GM23338 (cell line): ENCODE measurements around the gene ELFN2.

Experiments
- CREB1 ChIP-seq: fragments of 250-450 bp; sonication (Bioruptor Pico); IDR thresholded peaks from 2 replicates; pipeline ENCODE4 v1.5.0; 2020; ENCODE audit warnings: low read depth, mild to moderate bottlenecking, moderate library complexity
- CTCF ChIP-seq, 2 experiments: fragments of 200-600 bp in 1 of 2; sonication (generic) in 1 of 2; conservative IDR thresholded peaks; 2 replicates each; pipeline versions ENCODE4 v1.5.1 to v1.6.1; 2016 to 2017; ENCODE audit warnings: antibody characterized with exemption in 2 of 2, low read depth in 2 of 2, mild to moderate bottlenecking in 2 of 2, moderate library complexity in 1 of 2
- ETS1 ChIP-seq: IDR thresholded peaks from 2 replicates; pipeline ENCODE4 v1.6.1; 2016; ENCODE audit warnings: antibody characterized with exemption
- EZH2 ChIP-seq: fragments of 200-600 bp; sonication (generic); IDR thresholded peaks from one replicate; pipeline ENCODE4 v1.8.0; 2017; ENCODE audit warnings: antibody characterized with exemption, mild to moderate bottlenecking, low read depth; ENCODE audit not compliant: unreplicated experiment
- POLR2AphosphoS5 ChIP-seq: IDR thresholded peaks from 2 replicates; pipeline ENCODE4 v1.6.1; 2016; ENCODE audit warnings: antibody characterized with exemption, low read depth
- REST ChIP-seq: IDR thresholded peaks from one replicate; pipeline ENCODE4 v1.6.1; 2018; ENCODE audit warnings: antibody characterized with exemption; ENCODE audit not compliant: unreplicated experiment

GRCh38 chr22:37369483-37369882 is 57.8 kb downstream of the ELFN2 start:
- TF ChIP-seq POLR2AphosphoS5 (no peak), CREB1 (CRISPR knock-in tag) (no peak), REST (no peak), CTCF (conservative IDR thresholded peaks at IDR 0.05; ENCODE audit: low read depth in 2 of 2) (no peak), EZH2 (no peak), ETS1 (no peak)
